ENCODE measurements around the gene ADAMTS10. TPM values are rescaled to one million over a fixed set of nuclear protein-coding genes. Genes with fewer than 3 reads are reported as not detected.
"Not testable (repeated sequence)": the region's sequence is repeated elsewhere in the genome, so short reads cannot be mapped to it uniquely, and the experiment has no call there.

ADAMTS10 gene
- polyA plus RNA-seq, 4 donors = 27.7 to 38.6 (median 34.6) TPM

DNA sequence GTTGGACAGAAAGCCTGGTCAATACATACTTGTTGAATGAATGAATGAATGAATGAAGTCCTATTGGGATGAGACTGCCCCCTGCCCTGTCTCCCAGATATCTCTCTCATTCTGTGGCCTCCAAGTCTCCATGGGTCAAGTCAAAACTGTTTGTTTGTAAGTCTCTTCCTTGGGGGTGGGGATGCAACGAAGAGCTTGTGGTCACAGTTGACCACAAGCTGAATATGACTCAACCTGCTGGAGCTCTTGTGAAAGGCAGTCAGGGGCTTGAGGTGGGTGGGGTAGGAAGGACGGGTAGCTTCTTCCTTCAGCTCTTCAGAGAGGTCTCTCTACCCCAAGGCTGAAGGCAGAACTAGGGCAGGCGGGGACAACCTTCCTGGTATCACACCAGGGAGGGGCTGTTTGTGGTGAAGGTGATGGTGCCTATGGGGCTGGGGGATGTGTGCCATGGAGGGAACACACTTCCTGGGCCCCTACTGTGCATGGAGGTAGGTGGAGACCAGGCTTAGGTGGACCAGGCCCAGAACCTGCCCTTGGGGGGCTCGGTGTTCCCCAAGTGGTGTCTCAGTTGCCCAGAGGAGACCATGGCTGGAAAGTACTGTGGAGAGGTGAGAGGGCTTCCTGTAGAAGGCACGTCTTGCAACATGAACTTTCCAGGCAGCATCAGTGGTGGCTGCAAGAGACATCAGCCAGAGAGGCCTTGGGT is 41.3 kb downstream of the ADAMTS10 start:
- no peak for DNase-seq (ENCODE audit: low read depth in 4 of 4, low spot score in 3 of 4)

DNA sequence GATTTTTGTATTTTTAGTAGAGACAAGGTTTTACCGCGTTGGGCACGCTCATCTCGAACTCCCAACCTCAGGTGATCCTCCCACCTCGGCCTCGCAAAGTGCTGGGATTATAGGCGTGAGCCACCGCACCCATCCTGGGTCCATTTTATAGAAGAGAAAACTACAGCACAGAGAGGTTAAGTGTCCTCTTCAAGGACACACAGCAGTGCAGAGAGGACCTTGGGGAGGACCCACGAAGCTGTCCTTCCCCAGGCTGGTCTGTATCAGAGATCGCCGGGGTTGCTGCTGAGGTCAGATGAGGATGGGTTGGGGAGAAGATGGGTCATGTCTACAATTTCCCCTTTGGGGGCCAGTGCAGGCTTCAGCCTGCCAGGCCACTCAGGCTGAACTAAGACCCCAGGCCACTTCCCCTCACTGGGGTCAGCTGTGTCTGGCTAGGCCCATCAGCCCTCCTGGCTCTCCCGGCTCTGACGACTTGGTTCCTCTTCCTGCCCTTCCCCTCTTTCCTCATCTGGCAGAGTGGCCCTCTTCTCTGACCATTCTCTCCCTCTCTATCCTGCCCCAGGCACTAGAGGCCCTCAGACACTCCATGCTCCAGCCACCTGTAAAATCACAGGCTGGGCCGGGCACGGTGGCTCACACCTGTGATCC is 42.9 kb downstream of the ADAMTS10 start:
- DNase-seq (ENCODE audit: low read depth in 4 of 4, low spot score in 3 of 4) = no peak

DNA sequence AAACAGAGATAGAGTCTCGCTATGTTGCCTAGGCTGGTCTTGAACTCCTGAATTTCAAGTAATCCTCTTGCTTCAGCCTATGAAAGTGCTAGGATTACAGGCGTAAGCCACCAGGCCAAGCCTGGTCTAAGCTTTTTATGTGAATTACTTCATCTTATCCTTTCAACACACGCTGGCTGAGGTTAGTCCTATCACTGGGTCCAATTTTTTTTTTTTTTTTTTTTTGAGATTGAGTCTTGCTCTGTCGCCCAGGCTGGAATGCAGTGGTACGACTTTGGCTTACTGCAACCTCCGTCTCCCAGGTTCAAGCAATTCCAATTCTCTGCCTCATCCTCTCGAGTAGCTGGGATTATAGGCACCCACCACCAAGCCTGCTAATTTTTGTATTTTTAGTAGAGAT is 43.7 kb downstream of the ADAMTS10 start:
- no peak for DNase-seq (ENCODE audit: low read depth in 4 of 4, low spot score in 3 of 4)

DNA sequence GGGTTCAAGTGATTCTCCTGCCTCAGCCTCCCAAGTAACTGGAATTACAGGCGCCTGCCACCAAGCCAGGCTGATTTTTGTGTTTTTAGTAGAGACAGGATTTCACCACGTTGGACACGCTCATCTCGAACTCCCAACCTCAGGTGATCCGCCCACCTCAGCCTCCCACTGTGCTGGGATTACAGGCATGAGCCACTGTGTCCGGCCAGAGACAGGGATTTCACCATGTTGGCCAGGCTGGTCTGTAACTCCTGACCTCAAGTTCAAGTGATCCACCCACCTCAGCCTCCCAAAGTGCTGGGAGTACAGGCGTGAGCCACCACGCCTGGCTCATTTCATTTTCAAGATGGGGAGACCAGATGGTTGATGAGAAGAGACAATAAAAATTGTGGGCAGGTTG is 45.6 kb downstream of the ADAMTS10 start:
- not testable (repeated sequence) for DNase-seq (ENCODE audit: low read depth in 4 of 4, low spot score in 3 of 4)

DNA sequence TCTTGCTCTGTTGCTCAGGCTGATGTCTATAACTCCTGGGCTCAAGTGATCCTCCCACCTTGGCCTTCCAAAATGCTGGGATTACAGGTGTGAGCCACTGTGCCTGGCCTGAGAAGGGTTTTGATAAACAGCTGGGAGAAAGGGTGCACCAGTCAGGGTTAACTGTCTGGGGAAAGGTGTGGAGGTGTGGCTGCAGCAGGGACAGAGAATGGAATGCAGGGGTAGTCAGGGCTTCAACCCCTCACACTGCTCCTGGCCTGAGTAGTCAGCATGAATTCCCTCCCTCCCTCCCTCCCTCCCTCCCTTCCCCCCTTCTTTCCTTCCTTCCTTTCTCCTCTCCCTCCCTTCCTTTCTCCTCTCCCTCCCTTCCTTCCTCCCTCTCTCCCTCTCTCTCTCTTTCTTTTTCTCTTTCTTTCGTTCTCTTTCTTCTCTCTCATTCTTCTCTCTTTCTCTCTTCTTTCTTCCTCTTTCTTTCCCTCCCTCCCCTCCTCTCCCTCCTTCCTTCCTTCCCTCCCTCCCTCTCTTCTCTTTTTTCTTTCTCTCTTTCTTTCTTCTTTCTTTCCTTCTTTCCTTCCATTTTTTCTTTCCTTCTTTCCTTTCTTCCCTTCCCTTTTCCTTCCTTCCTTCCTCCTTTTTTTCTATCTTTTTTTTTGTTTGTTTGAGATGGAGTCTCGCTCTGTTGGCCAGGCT is 49.3 kb downstream of the ADAMTS10 start:
- no peak for DNase-seq (ENCODE audit: low read depth in 4 of 4, low spot score in 3 of 4)

DNA sequence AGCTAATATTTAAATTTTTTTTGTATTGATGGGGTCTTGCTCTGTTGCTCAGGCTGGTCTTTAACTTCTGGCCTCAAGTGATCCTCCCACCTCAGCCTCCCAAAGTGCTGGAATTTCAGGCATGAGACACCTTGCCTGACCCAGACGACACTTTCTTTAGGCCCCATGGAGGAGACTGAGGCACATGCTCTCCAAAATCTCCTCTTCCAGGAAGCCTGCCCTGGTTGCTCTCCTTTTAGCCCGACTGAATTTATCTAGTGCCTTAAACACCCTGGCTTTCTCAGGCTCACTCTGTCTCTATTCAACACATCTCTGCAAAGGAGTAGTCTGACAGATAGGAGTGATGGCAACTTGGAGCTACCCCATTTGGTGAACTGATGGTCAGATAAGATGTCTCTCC is 52.2 kb downstream of the ADAMTS10 start:
- DNase-seq (ENCODE audit: low read depth in 4 of 4, low spot score in 3 of 4) = no peak

DNA sequence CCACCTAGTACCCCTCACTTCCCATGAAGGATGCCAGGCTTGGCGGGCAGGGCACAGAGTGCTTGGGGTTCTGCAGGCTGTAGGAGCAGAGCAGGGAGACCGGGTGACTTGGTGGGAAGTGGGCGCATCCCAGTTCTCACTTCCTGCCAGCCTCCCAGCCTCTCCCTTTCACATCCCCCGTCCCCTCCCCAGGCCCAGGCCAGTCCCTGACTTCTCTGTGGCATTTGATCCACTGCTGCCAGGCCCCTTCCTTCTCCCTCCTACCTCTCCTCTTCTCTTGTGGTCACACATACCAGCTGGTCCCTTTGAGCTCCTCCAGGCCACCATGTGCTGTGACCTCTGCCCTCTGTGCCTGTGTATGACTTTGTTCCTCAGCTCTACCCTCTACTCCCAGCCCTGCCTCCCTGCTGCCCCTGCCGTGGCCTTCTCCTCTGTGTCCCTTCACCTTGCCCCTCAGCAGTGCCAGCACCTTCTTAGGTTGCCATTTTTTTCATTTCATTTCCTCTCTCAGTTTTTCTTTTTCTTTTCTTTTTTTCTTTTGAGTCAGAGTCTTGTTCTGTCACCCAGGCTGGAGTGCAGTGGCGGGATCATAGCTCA is 52.8 kb downstream of the ADAMTS10 start:
- no peak for DNase-seq (ENCODE audit: low read depth in 4 of 4, low spot score in 3 of 4)

DNA sequence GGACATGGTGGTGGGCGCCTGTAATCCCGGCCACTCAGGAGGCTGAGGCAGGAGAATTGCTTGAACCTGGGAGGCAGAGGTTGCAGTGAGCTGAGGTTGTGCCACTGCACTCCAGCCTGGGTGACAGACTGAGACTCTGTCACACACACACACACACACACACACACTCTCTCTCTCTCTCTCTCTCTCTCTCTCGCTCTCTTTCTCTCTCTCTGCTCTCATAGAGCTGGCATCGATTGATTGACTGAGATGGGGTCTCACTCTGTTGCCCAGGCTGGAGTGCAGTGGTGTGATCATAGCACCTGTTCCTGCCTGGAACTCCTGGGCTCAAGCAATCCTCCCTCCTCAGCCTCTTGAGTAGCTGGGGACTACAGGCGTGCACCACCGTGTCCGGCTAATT is 56.8 kb downstream of the ADAMTS10 start:
- DNase-seq (ENCODE audit: low read depth in 4 of 4, low spot score in 3 of 4) = not testable (repeated sequence)

DNA sequence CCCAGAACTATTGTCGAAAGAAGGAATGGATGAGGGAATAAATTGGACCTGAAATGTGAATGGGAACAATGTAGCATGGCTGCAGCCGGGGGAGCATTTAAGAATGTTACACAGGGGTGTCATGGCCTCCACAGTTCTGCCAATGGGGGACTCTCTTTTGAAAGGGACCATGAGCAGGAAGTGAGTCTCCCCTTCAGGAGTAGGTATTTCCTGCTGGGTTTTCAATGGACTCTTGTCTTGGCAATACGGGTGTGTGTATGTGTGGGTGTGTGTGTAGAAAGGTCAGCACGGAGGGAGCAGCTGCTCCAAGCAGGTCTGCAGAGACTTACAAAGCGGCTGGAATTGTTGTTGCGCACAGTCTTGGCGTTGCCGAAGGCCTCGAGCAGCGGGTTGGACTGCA is 57.7 kb downstream of the ADAMTS10 start:
- DNase-seq (ENCODE audit: low read depth in 4 of 4, low spot score in 3 of 4) = no peak

DNA sequence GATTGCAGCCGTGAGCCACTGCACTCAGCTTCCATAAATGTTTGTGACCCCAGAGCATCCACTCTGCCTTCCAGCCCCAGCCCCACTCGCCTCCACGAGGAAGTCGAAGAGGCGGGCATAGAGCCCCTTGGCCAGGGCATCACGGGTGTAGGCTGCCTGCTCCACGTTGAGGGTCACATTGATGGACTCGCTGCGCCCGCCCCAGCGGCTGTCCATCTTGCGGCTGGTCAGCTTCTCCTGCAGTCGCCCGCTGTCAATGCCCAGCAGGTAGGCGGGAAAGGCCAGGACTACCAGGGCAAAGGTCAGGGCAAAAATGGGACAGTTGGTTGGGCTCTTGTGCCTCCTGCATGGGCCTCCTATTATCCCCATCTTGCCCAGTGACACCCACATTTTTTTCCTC is 60.4 kb downstream of the ADAMTS10 start:
- DNase-seq (ENCODE audit: low read depth in 4 of 4, low spot score in 3 of 4) = no peak

DNA sequence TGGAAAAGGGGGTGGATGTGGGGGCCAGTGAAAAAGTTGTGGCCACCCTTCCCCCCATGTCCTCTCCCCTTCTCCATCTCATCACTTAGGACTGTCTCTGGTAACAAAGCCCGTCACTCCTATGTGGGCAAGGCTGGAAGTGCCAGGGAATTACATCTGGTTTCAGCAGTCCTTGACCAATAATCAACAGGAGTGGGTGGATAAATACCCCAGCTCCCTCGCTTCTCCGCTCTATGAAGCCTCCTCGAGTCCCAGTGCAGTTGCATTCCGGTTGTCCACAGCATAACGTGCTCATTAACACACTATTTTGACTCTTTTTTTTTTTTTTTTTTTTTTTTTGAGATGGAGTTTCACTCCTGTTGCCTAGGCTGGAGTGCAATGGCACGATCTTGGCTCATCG is 64.8 kb downstream of the ADAMTS10 start:
- no peak for DNase-seq (ENCODE audit: low read depth in 4 of 4, low spot score in 3 of 4)

DNA sequence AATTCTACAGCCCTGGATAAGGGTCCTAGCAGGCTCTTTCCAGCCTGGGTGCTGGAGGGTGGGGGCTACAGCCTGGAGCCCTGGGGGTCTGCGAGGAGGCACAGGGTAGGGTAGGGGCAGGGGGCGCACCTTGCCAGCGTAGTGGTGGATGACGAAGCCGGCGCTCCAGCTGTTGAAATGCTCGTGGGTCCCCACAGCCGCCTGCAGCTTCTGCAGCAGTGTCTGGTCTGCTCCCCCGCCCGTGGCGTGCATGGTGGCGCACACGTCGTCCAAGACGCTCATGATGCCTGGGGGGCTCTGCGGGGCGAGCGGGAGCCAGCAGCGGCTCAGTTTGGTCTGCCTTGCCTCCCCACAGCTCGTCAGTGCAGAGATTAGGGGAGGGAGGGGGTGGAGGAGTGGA is 66.3 kb downstream of the ADAMTS10 start:
- DNase-seq (ENCODE audit: low read depth in 4 of 4, low spot score in 3 of 4) = no peak

DNA sequence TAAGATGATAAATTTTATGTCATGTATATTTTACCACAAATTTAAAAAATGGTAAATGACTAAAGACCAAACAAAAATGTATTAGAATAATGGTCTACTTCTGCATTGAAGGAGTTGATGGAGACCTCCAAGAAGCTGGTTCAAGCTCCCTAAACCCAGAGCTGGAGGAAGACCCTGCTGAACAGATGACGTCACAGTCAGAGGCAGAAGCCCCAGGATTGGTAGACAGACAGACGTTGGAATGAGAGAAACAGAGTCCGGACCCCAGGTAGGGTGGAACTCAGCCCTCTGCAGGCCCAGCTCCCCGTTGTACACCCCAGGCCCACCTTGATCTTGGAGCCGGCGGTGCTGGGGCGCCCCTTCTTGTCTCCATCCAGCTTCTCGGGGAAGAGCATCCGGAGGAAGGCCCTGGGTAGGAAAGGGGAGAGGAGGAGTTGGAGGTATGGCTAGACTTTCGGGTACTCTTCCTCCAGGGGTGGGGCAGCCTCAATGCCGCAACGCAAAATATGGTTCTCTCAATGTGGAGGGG is 70.8 kb downstream of the ADAMTS10 start:
- DNase-seq (ENCODE audit: low read depth in 4 of 4, low spot score in 3 of 4) = no peak

DNA sequence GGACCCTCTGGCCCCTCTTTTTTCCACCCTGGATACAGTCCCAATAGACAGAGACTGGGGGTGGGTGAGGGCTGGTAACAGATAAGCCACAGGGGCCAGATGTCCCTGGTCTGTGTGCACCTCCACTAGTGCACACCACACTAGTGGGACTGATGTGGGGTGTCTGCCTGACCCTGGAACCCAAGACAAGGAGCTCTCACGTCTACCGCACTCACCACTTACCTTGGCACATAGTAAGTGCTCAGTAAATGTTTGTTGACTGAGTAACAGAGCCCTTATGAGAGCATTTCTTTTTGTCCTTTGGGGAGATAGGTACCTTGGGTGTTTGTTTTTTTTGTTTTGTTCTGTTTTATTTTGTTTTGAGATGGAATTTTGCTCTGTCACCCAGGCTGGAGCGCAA is 73.4 kb downstream of the ADAMTS10 start:
- DNase-seq (ENCODE audit: low read depth in 4 of 4, low spot score in 3 of 4) = no peak

DNA sequence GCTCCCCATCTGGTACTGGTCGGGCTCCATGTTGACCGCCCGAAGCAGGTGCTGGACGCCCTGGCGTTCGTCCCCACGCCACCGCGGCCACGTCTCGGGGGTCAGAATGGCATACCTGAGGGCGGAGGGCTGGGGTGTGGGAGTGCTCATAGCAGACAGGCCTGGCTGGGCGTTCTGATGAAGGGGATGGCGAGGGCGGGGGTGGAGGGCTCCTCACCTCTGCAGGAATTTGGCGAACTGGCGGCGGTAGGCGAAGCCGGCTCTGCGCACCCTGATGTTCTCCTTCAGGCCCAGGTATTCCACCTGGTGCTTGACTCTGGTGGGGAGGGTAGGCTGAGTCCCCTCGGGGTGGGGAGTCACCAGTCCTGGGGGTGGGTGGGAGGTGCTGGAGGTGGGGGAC is 74.2 kb downstream of the ADAMTS10 start:
- no peak for DNase-seq (ENCODE audit: low read depth in 4 of 4, low spot score in 3 of 4)

DNA sequence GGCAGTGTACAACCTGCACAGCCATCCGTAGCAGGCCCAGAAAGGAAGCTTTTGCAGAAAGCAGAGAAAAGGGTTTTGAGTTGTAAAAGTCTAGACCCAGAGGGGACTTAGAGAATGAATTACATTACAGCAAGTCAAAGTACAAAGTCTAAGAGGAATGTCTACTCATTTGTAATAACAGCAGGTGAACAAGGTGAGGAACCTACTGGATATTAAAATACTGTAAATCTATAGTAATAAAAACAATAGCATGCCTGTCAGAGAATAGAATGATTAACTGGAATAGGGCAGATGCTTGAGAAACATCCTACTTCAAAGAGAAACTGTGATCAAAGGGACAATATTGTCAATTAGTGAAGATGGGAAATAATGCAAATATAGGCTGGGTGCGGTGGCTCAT is 78.3 kb downstream of the ADAMTS10 start:
- DNase-seq (ENCODE audit: low read depth in 4 of 4, low spot score in 3 of 4) = no peak

DNA sequence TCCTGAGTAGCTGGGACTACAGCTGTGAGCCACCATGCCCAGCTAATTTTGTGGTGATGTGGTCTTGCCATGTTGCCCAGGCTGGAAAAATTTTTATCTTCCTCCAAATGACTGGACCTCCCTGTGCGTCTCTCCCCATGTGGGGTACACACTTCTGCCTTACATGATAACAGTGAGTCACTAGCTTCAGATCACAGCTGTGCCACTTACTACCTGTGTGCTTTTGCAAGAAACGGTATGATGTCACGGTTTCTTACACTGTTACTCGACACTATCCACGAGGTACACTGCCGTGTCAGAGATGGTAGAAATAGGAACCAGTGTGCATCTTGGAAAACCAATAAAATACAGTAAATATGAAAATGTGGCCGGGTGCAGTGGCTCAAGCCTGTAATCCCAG is 79.0 kb downstream of the ADAMTS10 start:
- no peak for DNase-seq (ENCODE audit: low read depth in 4 of 4, low spot score in 3 of 4)

All from right renal pelvis (tissue), 4 donors.